Islet of Langerhans (tissue), 1 donor: ENCODE data around the gene TECRL.

Experiments used
- FAIRE-seq: peaks from one replicate; lab custom pipeline; 2011; peaks lifted over from hg19 to GRCh38; lab: Jason Lieb, UNC

The TECRL gene

GRCh38 chr4:64409300-64409699 is at the start of gene TECRL:
TECRL (minus strand) TSS chr4:64409450; CDS start chr4:64409351, 99 bp downstream.
- no peak for FAIRE-seq

GRCh38 chr4:64432674-64433073 is 23.4 kb upstream of the TECRL start:
- no peak for FAIRE-seq

- FAIRE-seq: no peak
Observed at GRCh38 chr4:64430933-64431332, 21.7 kb upstream of the TECRL start.

GRCh38 chr4:64417974-64418373 is 8.7 kb upstream of the TECRL start:
- FAIRE-seq: no peak

GRCh38 chr4:64407000-64407399 is 2.2 kb downstream of the TECRL start:
- no peak for FAIRE-seq

- FAIRE-seq: no peak
Observed at GRCh38 chr4:64405761-64406160, 3.5 kb downstream of the TECRL start.

- no peak for FAIRE-seq
Observed at GRCh38 chr4:64402684-64403083, 6.6 kb downstream of the TECRL start.

GRCh38 chr4:64399313-64400109 is 9.7 kb downstream of the TECRL start:
- FAIRE-seq: no peak

- FAIRE-seq: no peak
Observed at GRCh38 chr4:64394469-64394868, 14.8 kb downstream of the TECRL start.

- no peak for FAIRE-seq
Observed at GRCh38 chr4:64388252-64388651, 21.0 kb downstream of the TECRL start.

GRCh38 chr4:64385220-64385619 is 24.0 kb downstream of the TECRL start:
- no peak for FAIRE-seq

- no peak for FAIRE-seq
Observed at GRCh38 chr4:64384237-64385203, 24.7 kb downstream of the TECRL start.

GRCh38 chr4:64368741-64369140 is 40.5 kb downstream of the TECRL start:
- no peak for FAIRE-seq

- no peak for FAIRE-seq
Observed at GRCh38 chr4:64361399-64361740, 47.9 kb downstream of the TECRL start.

GRCh38 chr4:64360664-64361398 is 48.4 kb downstream of the TECRL start:
- no peak for FAIRE-seq

GRCh38 chr4:64359489-64359888 is 49.8 kb downstream of the TECRL start:
- FAIRE-seq: no peak

GRCh38 chr4:64353904-64354303 is 55.3 kb downstream of the TECRL start:
- FAIRE-seq: no peak

GRCh38 chr4:64341711-64342110 is 67.5 kb downstream of the TECRL start:
- no peak for FAIRE-seq

GRCh38 chr4:64340218-64341110 is 68.8 kb downstream of the TECRL start:
- no peak for FAIRE-seq

GRCh38 chr4:64334964-64335363 is 74.3 kb downstream of the TECRL start:
- FAIRE-seq: no peak

- FAIRE-seq: no peak
Observed at GRCh38 chr4:64330143-64330542, 79.1 kb downstream of the TECRL start.

- no peak for FAIRE-seq
Observed at GRCh38 chr4:64327237-64327636, 82.0 kb downstream of the TECRL start.
